DND-41 (cell line): ENCODE data around the gene CLASP1.

Source experiments
- EZH2 ChIP-seq: IDR thresholded peaks from 3 replicates; pipeline ENCODE4 v1.6.1; 2012; ENCODE audit warnings: borderline replicate concordance, low read depth, mild to moderate bottlenecking, moderate library complexity, low read length, inconsistent platforms; ENCODE audit not compliant: severe bottlenecking
- TF ChIP-seq, protein P1 (sequence below): IDR thresholded peaks from 2 replicates; pipeline ENCODE4 v1.5.1; 2012; ENCODE audit warnings: borderline replicate concordance, low read length, moderate library complexity, mild to moderate bottlenecking; ENCODE audit not compliant: poor library complexity, severe bottlenecking; ENCODE audit errors: extremely low read depth

DNA sequence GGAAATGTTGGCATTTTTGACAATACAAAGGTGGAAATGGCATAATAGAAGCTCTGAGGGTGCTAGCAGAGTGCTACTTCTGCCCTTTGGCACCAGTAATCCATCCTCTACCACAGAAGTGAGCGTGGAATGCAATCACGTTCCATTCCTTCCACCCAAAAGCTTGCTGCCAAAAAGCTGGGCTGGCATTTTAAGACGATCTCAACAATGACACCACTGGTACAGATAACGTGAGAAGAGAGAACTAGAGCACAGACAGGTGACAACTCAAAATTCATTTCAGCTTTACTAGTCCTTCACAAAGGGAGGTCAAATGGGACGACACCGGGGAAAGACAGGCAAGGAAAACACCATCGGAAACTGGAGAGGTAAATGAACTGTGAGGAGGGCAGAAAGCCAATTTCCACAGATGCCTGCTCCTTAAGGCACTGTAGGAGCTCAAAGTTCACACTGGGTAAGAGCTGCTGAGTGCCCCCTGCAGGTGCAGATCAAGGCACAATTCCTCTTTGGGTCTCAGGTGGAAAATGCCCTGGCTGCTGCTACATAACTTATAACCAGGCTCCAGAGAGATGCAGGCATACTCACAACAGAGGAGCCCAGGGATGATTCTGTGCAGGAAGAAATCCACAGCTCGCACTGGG lies 169.3 kb downstream of the CLASP1 start:
- TF ChIP-seq, protein P1, sequence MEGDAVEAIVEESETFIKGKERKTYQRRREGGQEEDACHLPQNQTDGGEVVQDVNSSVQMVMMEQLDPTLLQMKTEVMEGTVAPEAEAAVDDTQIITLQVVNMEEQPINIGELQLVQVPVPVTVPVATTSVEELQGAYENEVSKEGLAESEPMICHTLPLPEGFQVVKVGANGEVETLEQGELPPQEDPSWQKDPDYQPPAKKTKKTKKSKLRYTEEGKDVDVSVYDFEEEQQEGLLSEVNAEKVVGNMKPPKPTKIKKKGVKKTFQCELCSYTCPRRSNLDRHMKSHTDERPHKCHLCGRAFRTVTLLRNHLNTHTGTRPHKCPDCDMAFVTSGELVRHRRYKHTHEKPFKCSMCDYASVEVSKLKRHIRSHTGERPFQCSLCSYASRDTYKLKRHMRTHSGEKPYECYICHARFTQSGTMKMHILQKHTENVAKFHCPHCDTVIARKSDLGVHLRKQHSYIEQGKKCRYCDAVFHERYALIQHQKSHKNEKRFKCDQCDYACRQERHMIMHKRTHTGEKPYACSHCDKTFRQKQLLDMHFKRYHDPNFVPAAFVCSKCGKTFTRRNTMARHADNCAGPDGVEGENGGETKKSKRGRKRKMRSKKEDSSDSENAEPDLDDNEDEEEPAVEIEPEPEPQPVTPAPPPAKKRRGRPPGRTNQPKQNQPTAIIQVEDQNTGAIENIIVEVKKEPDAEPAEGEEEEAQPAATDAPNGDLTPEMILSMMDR = peak; percentile 27
- no peak for TF ChIP-seq EZH2
